Measurements from ENCODE around the gene POLR2E. TPM values are rescaled to one million over a fixed set of nuclear protein-coding genes. Genes with fewer than 3 reads are reported as not detected.
A peak's percentile ranks its signal among the peaks of the same experiment; 100 is the strongest.
"Not testable (repeated sequence)": the region's sequence is repeated elsewhere in the genome, so short reads cannot be mapped to it uniquely, and the experiment has no call there.

The POLR2E gene
- total and polyA plus RNA-seq, 10 donors: 70.8 to 152 (median 120) TPM

GRCh38 chr19:1130771-1131717 lies 35.9 kb upstream of the POLR2E start:
- 26 to 35% (median 30%) methylated on average over 12 to 22 of the region's 22 CpGs for WGBS, 5 donors

GRCh38 chr19:1129535-1129934 lies 34.4 kb upstream of the POLR2E start:
- Histone ChIP-seq H3K9me3 (no peaks in the 10 kb centered on the region), H3K36me3 (peaks cover 4 to 58% (median 35%) of the 10 kb centered on the region in 6 donors), H3K27me3 (replicated peaks in 1 of 7) (no peaks in the 10 kb centered on the region), H3K4me1 (peaks cover 42 to 98% (median 80%) of the 10 kb centered on the region in 6 donors), H3K4me3 (peak overlapping the region in 5 of 8 donors; percentile 76 to 97 (median 86)), H3K27ac (peak overlapping the region in 4 of 8 donors; percentile 97 to 100 (median 100))
- TF ChIP-seq CTCF (IDR thresholded peaks at IDR 0.05 in 8 of 11, conservative IDR thresholded peaks at IDR 0.05 in 3 of 11) (no peak), POLR2AphosphoS5 (IDR thresholded peaks at IDR 0.05) (peak in 2 of 3 donors; percentile 22 to 64)
- no peak for DNase-seq
- 78 to 90% (median 83%) methylated on average over 2 to 18 of the region's 18 CpGs for WGBS, 5 donors
- intact Hi-C loops (cut with DNase I; ENCODE audit: low total_unique reads): no loop called here

More at GRCh38 chr19:1130771-1131717, 35.9 kb upstream of the POLR2E start:
- peak overlapping the region; percentile 97 to 100 (median 98) for H3K27ac ChIP-seq
- peak overlapping the region; percentile 58 to 97 (median 82) for H3K4me3 ChIP-seq
- peaks cover 4 to 58% (median 22%) of the 10 kb centered on the region in 6 donors for H3K36me3 ChIP-seq
- intact Hi-C loops (cut with DNase I; ENCODE audit: low total_unique reads): no loop called here
- TF ChIP-seq POLR2A (IDR thresholded peaks at IDR 0.05) (no peak), POLR2AphosphoS5 (IDR thresholded peaks at IDR 0.05) (peak; percentile 58 to 72 (median 65)), CTCF (IDR thresholded peaks at IDR 0.05 in 8 of 11, conservative IDR thresholded peaks at IDR 0.05 in 3 of 11) (no peak)
- H3K27me3 ChIP-seq (replicated peaks in 1 of 7): no peaks in the 10 kb centered on the region
- peak; percentile 90 for DNase-seq
- H3K4me1 ChIP-seq: peaks cover 51 to 98% (median 82%) of the 10 kb centered on the region in 6 donors
- H3K9me3 ChIP-seq: no peaks in the 10 kb centered on the region

- 88 to 95% (median 92%) methylated on average over 7 of the region's 7 CpGs for WGBS, 5 donors
- intact Hi-C loops (cut with DNase I; ENCODE audit: low total_unique reads); H3K27me3 ChIP-seq (replicated peaks in 1 of 7); DNase-seq; H3K9me3 ChIP-seq: not testable (repeated sequence)
- peak overlapping the region in 4 of 8 donors; percentile 97 to 100 (median 100) for H3K27ac ChIP-seq
- peak overlapping the region in 4 of 8 donors; percentile 76 to 97 (median 90) for H3K4me3 ChIP-seq
- H3K36me3 ChIP-seq: peaks cover 4 to 63% (median 40%) of the 10 kb centered on the region in 6 donors
- H3K4me1 ChIP-seq: peaks cover 42 to 98% (median 78%) of the 10 kb centered on the region in 6 donors
Observed at GRCh38 chr19:1129084-1129483, 33.9 kb upstream of the POLR2E start.

GRCh38 chr19:1128106-1128505 lies 32.9 kb upstream of the POLR2E start:
- intact Hi-C loops (cut with DNase I; ENCODE audit: low total_unique reads): no loop called here
- no peaks in the 10 kb centered on the region for H3K27me3 ChIP-seq (replicated peaks in 1 of 7)
- no peaks in the 10 kb centered on the region for H3K9me3 ChIP-seq
- H3K36me3 ChIP-seq: peaks cover 6 to 73% (median 50%) of the 10 kb centered on the region in 6 donors
- no peak for DNase-seq
- H3K4me3 ChIP-seq: no peak overlapping the region
- H3K27ac ChIP-seq: peak overlapping the region in 1 of 8 donors; percentile 43
- 92 to 95% (median 93%) methylated on average over 17 of the region's 17 CpGs for WGBS, 5 donors
- peaks cover 40 to 98% (median 78%) of the 10 kb centered on the region in 6 donors for H3K4me1 ChIP-seq
- TF ChIP-seq POLR2AphosphoS5 (IDR thresholded peaks at IDR 0.05): peak in 1 of 3 donors; percentile 67
- no peak for TF ChIP-seq CTCF (IDR thresholded peaks at IDR 0.05 in 8 of 11, conservative IDR thresholded peaks at IDR 0.05 in 3 of 11)
